Retina (tissue), 1 donor: ENCODE measurements around the gene SIVA1.

Experiments used
- DNase-seq: peaks from one replicate; pipeline ENCODE4 v3.0.0-alpha.2; 2016

SIVA1 gene

DNA sequence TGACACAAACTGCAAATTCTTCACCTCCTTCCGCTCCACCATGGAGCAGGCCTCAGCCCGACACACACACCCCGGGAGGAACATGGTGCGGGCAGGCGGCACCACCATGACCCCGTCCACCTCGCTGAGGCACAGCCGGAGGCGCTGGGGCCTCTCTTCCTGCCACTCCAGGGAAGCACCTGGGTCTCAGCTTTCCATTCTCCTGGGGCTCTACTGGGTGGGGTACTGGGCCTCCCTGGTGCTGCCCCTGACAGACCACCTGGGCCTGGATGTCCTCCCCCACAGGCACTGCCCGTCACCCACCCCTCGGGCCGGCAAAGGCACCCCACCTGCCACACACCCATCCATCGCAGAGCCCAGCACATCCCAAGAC lies 32.7 kb downstream of the SIVA1 start:
- no peak for DNase-seq

DNA sequence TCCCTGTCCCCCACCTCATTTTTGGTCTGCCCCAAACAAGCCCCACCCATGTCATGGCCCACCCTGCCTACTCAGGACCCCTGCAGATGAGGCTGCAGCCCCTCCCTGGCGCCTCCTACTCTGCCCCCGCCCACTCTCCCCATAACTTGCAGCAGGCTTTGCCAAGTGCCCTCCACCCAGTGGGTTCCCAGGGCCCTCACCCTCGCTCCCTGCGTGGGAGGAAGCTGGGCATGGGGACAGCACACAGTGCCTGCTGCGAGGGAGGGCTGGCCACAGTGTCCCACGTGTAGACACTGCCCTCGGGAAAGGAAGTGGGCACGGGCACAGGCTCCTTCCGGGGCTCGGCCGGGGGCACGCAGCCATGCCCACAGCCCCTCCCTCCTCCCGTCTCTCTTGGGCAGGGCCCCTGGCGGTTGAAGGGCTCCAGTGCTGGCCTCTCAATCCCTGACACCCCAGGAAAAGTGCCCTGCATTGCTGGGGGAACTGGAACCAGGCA lies 33.2 kb downstream of the SIVA1 start:
- peak; percentile 1 for DNase-seq

DNA sequence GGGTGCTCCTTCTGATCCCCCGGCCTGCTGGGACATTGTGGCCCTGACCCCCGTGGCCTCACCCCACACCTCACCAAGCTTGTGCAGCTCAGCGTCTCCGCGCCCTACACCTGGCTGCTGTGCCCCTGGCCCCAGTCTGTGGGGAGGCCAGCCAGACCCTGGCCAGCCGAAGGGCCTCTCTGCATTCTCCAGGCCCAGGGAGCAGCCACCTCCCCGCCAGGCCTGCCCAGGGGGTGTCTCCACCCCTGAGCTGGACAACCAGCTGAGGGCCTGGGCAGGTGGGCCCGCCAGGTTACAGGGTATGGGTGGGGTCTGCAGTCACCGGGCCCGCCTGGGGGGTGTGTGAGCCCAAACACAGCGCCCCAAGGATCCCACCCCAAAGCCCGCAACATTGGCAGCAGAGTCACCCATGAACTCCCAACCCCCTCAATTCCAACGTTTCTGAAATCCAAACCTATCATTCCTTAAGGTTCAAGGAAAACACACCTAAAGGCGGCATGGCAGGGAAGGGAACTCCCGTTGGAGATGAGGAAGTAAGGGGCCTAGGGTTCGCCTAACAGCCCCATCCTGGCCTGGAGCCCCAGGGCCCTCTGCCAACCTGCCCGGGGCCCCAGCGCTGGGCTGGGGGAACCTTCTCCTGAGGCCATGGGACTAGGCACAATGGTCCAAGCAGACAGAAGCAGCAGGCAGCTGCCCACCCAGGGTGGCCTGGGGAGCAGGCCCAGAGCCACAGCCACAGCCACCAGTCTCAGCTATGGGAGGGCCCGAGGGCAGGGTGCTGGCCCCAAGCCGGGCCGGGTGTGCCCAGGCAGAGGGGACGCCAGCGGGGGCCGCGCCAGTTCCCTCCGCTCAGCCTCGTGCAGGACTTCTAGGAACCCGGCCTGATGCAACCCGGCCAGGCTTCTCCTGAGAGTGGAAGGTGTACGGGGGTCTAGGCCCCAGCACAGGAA lies 34.1 kb downstream of the SIVA1 start:
- DNase-seq, result peak; percentile 0

DNA sequence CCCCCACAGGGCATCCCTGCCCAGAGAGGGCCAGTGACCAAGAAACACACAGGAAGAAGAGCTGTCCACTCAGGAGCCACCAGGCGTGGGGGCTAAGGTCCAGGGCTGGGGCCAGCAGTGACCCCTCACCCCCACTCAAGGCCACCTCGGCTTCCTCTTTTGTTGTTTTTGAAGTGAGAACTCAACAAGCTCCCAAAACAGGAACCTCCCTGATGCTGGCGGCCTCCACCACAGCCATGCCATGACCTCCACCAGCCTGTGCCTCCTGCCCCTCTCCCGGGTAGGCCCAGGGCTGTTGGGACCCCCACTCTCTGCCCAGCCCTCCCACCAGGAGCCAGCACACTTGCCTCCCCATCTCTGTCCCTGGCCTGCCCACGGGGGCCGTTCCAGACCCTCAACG lies 34.8 kb downstream of the SIVA1 start:
- DNase-seq, result no peak

DNA sequence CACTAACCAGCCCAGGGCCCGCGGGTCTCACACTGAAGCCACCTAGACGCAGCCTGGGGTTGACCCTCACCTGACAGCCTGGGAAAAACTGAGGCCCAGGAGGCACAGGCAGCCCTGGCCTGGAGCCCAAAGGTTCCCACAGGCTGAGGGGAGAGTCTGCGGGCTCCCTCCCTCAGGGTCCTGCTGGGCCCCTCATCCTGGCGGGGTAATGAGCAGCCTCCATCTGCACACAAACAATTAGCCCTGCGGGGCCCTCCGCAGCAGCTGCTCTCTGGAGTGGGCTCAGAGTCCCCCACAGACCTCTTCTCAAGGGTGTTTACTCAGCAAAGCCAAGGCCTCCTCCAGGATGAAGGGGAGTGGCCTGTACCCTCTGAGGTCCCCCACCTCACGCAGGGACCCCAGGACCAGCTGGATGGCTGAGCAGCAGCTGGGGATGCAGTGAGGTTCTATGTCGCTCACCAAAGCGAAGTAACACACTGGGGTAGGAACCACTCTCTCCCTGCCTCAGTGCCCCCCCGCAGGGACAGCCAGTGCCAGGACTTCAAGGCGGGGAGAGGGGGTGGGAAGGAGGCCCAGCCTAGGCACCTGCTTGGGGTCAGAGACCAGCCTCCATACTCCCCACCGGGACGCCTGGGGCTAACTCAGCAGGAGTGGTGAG lies 35.3 kb downstream of the SIVA1 start:
- peak; percentile 83 for DNase-seq

DNA sequence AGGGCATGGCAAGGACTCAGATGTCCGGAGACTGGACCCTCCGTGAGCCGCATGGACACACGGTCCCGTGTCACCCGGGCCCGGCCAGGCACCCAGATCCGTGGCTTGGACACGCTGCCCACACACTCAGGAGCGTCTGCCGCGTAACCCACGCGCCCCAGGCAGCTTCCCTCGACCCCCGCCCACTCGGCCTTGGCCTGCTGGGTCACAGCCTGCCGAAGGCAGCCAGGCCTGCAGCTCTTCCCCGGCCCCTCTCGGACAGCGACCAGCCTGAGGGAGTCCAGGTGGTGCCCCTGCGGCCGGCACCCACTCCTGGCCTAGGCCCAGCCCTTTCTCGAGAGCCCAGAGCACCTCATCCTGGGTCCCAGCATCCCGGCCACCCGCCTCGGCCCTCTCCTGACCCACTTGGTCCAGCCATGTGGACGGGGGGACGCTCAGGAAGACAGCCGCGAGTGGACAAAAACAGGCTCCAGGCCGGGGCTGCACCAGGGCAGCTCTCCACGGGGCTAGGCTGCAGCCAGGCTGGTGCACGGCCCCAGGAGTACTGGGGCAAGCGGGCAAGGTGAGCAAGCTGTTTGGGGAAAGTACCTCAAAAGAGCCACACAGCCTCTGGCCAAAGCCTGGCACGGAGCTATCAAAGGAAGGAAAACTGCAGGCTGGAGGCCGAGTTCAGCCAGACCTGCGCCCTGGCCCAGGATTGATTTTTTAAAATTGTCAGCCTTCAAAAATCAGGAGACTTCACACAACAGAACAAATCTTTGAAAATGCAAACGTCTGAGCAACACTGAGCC lies 36.1 kb downstream of the SIVA1 start:
- DNase-seq, result no peak

DNA sequence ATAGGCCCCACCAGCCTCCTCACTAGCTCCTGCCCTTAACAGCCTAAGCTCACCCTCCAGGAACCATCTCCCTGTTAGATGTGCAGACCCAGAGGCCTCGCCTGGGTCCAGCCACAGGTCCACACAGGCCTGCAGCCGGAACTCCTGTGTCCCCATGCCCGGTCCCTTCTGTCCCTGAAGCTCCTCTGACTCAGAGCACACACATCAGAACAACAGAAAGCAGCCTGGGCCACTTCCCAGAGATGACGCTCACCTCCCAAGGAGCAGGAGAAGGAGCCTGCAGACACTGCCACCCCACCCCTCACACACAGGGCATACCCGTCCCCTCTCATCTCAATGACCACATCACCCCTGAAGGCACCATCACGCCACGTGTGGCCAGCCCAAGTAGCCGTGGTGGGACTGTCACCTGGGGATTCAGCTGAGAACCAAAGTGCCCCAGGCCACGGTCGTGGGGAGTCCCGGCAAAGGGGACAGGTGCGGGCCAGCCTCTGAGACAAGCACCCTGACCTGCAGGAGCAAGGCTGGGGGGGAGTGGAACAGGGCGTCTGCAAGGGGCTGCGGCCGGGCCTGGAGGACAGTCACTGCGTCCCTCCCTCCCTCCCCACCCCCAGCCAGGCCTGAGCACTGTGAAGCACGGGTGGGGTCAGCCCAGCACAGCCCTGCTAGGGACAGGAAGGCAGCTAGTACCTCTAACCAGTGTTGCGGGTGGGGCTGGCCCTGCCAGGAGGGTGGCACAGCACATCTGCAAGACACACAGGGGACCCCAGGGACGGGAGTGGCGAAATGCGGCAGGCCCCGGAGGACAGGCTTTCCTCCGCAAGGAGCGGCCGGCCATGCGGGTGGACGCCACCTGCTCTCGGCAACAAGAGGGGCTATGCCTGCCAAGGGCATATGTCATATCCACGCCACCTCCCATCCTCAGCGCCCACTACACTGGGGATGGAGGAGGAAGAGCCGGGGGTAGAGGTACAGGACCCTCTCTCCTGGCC lies 37.1 kb downstream of the SIVA1 start:
- no peak for DNase-seq

DNA sequence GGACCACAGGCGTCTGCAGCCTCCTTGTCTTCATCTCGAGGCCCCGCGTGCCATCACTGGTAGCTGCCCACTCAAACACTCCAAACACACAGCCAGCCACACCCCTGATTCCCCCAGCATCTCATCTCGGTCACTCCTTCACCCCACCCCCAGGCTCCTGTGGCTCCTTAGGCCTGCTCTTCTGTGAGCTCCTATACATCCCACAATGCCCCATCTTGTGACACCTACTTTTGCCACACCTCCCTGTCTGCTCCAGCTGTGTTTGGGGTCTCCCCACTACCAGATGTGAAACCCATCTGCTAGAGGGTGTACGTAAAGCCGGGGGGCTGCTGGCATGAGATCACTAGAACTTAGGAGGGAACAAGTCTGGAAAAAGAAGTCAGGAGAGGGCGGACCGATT lies 38.5 kb downstream of the SIVA1 start:
- no peak for DNase-seq

DNA sequence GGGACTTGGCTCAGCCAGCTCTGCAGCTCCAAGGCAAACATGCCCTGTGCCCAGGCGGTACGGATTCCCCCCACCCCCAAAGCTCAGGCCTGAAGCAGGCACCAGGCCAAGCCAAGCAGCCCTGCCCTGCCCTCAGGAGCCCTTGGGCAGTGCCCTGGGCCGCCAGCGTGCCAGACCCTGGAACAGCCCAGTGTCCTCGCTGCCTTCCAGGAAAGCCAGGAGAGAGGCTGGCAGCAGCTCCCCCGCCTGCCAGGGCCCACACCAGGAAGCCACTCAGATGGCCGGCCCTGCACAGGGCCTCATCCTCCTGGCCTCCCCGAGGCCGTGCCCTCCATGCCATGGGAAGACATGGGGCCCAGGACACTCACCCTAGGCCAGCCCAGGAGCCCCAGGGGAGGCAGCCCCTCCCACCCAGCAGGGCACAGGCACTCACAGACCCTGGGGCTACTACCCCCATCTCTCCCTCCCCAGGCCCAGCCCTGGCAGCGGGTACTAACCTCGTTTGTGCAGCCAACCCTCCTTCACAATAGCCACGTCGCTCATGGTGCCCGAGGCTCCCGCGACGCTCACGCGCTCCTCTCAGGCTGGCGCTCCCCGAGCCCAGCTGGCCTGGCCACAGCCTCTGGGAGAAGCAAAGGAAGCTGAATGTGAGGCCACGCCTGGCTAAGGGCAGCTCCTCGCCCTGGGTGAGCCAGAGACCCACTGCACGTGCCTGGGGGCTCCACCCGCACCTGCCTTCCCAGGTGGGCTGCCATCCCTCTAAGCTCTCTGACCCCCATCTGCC lies 39.3 kb downstream of the SIVA1 start:
- DNase-seq, result no peak

DNA sequence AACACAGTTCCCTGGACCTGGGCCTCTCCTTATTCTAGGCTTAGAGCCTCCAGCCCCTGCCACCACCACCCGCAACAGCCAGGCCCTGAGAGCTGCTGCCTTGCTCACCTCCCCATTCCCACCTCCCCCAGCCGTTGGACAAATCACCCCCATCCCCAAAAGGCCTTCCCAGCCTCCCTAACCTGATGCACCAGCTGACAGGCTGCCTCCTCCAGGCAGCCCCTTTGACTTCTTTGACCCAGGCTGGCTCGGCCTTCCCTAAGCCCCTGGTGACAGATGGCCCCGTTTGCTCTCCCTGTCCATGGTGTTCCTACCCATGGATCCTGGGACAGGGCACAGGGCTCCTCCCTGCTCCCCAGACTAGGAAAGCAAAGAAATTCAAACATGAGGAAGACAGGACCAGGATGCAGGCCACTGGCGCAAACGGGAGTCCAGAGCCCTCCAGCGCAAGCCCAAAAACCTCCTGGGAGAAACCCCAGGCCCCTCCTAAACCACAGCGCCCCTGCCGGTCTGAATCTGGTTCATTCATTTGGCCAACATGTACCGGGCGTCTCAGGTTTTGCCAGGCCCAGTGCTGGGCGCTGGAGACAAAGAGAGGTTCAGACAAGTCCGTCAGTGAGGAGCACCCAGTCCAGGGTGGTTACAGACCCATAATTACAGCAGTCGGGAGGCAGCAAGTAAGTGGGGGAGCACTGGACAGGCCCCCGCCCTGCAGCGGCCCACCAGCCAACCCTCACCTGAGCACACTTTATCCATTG lies 40.2 kb downstream of the SIVA1 start:
- no peak for DNase-seq

DNA sequence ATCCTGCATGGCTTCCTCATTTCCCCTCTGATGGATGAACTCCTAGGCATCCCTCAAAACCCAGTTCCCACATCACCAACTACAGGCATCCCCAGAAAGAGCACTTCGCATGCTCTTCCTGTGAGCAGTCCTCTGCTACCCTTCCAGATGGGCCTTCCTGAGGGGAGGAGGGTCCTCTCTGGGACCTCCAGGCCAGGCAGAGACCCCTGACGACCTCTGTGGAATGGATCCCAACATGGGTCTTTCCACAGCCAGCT lies 40.7 kb downstream of the SIVA1 start:
- no peak for DNase-seq

DNA sequence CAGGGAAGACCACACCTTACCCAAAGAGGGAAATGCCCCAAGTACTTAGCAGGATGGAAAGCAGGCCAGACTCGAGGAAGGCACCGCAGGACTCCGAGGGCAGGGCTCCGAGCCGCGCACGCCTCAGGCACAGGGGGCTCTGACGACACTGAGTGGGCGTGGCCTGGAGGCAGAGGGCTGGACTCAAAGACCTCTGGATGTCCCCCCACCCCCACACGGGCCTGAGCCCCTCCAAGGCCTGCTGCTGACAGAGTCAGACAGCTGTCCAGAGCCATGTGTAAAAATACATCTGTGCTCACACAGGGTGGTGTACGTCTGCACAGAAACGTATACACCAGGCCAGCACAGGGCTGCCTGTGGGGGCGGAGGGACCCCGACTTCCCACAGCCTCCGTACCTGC lies 41.2 kb downstream of the SIVA1 start:
- peak; percentile 56 for DNase-seq

DNA sequence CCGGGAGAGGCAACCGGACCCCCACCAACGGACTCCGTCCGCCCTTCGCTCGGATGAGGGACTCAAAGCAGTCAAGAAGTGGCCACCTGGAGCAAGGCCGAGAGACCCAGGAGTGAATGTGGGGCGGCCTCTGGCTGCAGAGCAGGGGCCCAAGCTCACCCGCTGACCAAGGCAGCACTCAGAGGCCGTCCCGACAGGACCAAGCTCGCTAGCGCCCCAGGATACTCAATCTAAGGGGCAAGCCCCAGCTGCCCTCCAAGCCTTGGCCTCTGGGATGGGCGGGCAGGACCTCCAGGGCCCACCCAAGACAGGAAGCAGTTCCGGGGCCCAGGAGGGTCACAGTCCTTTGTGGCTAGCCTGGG lies 41.7 kb downstream of the SIVA1 start:
- DNase-seq, result peak; percentile 64

DNA sequence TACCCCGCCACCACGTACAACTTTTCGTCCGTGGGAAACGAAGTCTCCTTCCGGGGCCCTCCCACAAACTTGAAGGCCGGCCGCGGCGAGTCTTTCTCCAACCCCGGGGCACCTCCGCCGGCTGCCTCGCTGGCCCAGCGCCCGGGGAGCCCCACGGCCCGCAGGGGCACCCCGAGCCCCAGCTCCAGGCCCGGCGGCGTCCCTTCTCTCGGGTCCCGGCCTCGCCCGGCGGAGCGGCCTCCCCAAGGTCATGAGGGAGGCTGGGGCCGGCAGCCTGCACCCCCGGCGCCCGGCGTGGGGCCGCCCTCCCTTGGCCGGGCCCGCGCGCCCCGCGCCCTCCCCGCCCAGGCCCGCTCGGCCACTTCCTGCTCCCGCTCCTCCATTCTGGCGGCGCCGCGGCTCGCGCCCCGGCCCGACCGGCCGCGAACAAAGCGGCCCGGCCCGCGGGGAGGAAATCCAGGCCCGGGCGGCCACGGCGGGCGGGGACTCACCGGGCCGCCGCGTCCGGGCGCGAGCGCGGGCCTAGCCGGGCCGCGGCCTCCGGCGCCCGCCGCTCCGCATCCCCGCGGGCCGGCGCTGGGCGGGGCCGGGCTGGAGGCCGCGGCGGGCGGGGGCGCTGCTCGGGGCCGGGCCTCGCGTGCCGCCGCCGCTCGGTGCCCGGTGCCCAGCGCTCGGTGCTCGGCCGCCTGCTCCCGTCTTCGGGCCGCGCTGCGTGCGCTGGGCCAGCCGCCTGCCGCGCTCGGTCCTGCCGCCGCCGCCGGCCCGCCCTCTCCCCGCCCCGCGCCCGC lies 42.2 kb downstream of the SIVA1 start, which contains the start of gene AKT1:
Gene AKT1 (minus strand): TSS at position 756 of the 788 bp plus-strand sequence. CDS start 3,105 bp downstream, outside the sequence.
- no peak for DNase-seq

DNA sequence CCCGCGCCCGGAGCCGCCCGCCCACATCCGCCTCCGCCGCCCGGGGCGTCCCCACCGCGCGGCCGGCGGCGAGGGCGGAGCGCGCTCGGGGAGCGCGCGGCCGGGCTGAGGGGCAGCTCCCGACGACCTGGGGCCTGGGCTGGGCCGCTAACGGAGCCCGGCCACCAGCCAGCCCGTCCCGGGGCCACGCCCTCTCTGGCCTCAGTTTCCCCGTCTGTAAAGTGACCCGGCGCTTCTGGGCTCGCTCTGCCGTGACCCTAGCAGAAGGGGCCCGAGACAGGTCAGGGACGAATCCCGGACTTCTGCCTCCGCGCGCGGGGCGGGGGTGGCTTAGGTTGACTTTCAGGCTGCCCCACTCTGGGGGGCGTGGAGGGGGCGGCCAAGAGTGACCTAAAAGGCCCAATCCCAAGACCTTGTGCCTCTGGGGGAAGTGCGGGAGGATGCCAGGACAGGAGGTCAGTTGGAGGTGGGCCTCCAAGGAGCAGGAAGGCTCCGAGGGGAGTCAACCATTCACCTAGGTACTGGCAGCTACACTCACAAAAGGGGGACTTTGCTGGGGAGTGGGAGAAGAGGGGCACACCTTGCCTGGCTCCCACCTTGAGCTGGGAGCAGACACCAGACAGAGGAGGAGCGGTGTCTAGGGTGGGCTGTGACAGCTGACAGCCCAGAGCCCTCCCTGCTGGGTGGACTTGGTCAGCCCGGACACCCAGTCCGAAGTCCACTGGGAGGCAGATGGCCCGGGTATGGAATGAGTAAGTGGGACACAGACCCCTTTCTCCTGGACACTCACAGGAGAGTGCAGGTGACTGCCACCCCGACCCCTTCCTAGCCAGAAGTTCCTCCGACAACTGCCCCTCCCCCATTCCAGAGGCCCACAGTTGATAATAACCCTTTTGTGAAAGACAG lies 43.1 kb downstream of the SIVA1 start:
- no peak for DNase-seq

DNA sequence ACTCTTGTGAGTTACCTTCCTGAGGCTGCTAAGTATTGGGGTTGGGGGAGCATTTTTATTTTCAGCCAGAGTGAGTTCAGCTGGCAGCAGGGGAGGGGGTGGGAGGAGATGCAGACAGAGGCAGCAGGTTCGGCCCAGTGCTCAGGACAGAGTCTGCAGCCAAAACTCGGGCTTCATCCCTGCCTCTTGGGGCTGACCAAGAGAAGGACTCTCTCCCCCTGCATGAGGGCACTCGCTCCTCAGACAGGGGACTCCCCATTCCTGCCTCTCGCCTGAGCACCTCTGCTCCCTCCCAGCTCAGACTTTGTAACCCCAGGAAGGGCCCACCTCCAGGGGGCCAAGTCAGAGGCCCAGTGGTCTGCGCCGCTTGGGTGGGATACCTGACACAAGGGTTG lies 43.7 kb downstream of the SIVA1 start:
- no peak for DNase-seq

DNA sequence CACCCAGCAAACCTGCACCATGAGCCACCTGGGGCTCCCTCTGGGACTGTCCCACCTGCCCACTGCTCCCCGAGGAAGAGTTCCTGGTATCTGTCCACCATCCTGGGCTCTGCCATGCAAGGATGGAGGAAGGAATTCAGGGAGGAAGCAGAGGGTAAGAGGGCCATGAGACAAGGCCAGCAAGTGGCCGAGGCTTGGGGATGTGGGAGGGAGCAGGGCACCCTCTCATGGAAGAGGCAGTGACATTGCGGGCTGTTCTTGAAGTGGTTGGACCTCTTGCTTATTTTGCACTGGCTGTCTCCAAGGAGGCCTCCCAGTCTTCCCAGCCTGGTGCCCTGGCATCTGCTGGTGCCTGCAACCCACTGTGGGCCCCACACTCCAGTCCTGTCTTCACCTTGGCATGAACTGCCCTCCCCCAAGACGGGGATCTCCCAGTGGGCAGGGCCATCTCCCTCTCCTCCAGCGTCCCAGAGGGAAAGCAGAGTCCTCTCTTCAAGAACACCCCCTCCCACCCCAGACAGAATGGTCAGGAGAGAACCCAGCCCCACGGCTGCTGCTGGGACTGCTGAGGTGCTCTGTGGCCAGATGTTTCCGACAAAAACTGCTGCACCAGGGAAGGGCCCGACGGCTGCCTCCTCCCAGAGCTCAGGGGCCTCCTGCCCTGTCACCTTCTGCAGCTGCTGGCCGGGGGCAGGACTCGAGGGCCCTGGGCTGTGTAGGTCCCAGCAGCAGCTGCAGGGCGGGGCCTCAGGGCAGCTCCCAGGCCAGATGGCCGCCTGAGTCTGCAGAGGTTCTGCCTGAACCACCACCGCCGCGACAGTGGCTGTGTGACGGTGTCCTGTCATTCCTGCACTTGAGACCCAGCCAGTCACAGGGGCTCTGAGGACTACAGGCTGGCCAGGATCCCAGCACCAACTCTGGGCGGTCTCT lies 44.4 kb downstream of the SIVA1 start:
- DNase-seq, result no peak
